A673 (cell line): ENCODE data around the gene ARID3B. TPM values are rescaled to one million over a fixed set of nuclear protein-coding genes. Genes with fewer than 3 reads are reported as not detected.

Experiments
- BruUV-seq: library from RNA; stranded (reverse); fragments of 400-500 nt; replicated peaks from 2 replicates; lab custom pipeline; 2021; lab: Mats Ljungman, UMichigan
- CTCF ChIA-PET: fragments of 300-600 bp; sonication (Branson Sonifier 250); formaldehyde crosslinking; loops from one replicate; lab custom pipeline; 2022; ENCODE audit warnings: antibody characterized with exemption; lab: Charles Lee
- POLR2A ChIA-PET: fragments of 300-600 bp; sonication (Branson Sonifier 250); formaldehyde crosslinking; loops from one replicate; lab custom pipeline; 2022; ENCODE audit warnings: antibody characterized with exemption; ENCODE audit not compliant: low non-redundant PET; lab: Charles Lee
- DNase-seq: peaks from one replicate; pipeline ENCODE4 v3.0.0-alpha.2; 2015; ENCODE audit warnings: low spot score
- H3K27ac ChIP-seq: fragments of 200-600 bp; sonication (generic); 2 replicates; pipeline ENCODE4 v1.5.1; 2016; ENCODE audit warnings: mixed run types, low read depth, mild to moderate bottlenecking, mixed read lengths, antibody characterized with exemption, low read length; ENCODE audit not compliant: poor library complexity, severe bottlenecking
- H3K27me3 ChIP-seq: fragments of 200-600 bp; sonication (generic); replicated peaks from 2 replicates; pipeline ENCODE4 v1.6.1; 2017; ENCODE audit warnings: mixed run types, low read depth, mild to moderate bottlenecking, mixed read lengths, antibody characterized with exemption, low read length; ENCODE audit not compliant: insufficient read depth, poor library complexity
- H3K36me3 ChIP-seq: fragments of 200-600 bp; sonication (generic); 2 replicates; pipeline ENCODE4 v1.6.1; 2016; ENCODE audit warnings: mixed run types, mild to moderate bottlenecking, mixed read lengths, antibody characterized with exemption, low read length; ENCODE audit not compliant: insufficient read depth, poor library complexity, severe bottlenecking
- H3K4me1 ChIP-seq: fragments of 200-600 bp; sonication (generic); 2 replicates; pipeline ENCODE4 v1.6.1; 2017; ENCODE audit warnings: mixed run types, mild to moderate bottlenecking, mixed read lengths, antibody characterized with exemption, low read length; ENCODE audit not compliant: insufficient read depth, poor library complexity, severe bottlenecking
- H3K4me3 ChIP-seq: fragments of 200-600 bp; sonication (generic); 2 replicates; pipeline ENCODE4 v1.5.1; 2016; ENCODE audit warnings: low read depth, mixed run types, mild to moderate bottlenecking, mixed read lengths, low read length; ENCODE audit not compliant: poor library complexity, severe bottlenecking
- H3K9me3 ChIP-seq: fragments of 200-600 bp; sonication (generic); 2 replicates; pipeline ENCODE4 v1.6.1; 2016; ENCODE audit warnings: mixed run types, low read depth, mild to moderate bottlenecking, mixed read lengths, antibody characterized with exemption, low read length; ENCODE audit not compliant: poor library complexity, severe bottlenecking
- EZH2 ChIP-seq: fragments of 200-600 bp; sonication (generic); IDR thresholded peaks from 2 replicates; pipeline ENCODE4 v1.6.1; 2017; ENCODE audit warnings: borderline replicate concordance, low read depth, mild to moderate bottlenecking, mixed read lengths, antibody characterized with exemption, low read length; ENCODE audit not compliant: poor library complexity, severe bottlenecking
- intact Hi-C: fragments of 100-400 bp; cut with micrococcal nuclease; formaldehyde crosslinking; loops from one replicate; pipeline ENCODE4 v1.10.0; 2022; ENCODE audit not compliant: unreplicated experiment
- total RNA-seq: library from RNA; stranded (reverse); gene quantifications from 2 replicates; pipeline ENCODE4 v1.2.3, GENCODE V29; 2021
- TF ChIP-seq, protein P1 (sequence below): fragments of 300-800, 200-600 bp; sonication (generic); conservative IDR thresholded peaks from 2 replicates; pipeline ENCODE4 v1.5.1; 2017; ENCODE audit warnings: low read depth, mild to moderate bottlenecking, antibody characterized with exemption, low read length, moderate library complexity, mixed read lengths

The ARID3B gene
- total RNA-seq, 1 experiment from 2014 or later: 18.3 TPM

GRCh38 chr15:74598126-74598842 lies 57.3 kb downstream of the ARID3B start:
- TF ChIP-seq EZH2: no peak
- TF ChIP-seq, protein P1, sequence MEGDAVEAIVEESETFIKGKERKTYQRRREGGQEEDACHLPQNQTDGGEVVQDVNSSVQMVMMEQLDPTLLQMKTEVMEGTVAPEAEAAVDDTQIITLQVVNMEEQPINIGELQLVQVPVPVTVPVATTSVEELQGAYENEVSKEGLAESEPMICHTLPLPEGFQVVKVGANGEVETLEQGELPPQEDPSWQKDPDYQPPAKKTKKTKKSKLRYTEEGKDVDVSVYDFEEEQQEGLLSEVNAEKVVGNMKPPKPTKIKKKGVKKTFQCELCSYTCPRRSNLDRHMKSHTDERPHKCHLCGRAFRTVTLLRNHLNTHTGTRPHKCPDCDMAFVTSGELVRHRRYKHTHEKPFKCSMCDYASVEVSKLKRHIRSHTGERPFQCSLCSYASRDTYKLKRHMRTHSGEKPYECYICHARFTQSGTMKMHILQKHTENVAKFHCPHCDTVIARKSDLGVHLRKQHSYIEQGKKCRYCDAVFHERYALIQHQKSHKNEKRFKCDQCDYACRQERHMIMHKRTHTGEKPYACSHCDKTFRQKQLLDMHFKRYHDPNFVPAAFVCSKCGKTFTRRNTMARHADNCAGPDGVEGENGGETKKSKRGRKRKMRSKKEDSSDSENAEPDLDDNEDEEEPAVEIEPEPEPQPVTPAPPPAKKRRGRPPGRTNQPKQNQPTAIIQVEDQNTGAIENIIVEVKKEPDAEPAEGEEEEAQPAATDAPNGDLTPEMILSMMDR: no peak
- peak overlapping the region; percentile 47 for H3K4me3 ChIP-seq
- intact Hi-C loops: no loop called here
- peak overlapping the region; percentile 62 for H3K27ac ChIP-seq
- CTCF ChIA-PET: no interaction called here
- no peaks in the 10 kb centered on the region for H3K36me3 ChIP-seq
- no peaks in the 10 kb centered on the region for H3K27me3 ChIP-seq
- DNase-seq: peak; percentile 74
- POLR2A ChIA-PET: no interaction called here
- no TSS peak for BruUV-seq
- no peaks in the 10 kb centered on the region for H3K9me3 ChIP-seq
- H3K4me1 ChIP-seq: peaks cover 4% of the 10 kb centered on the region

GRCh38 chr15:74599156-74599555 lies 58.1 kb downstream of the ARID3B start:
- Histone ChIP-seq H3K9me3 (no peaks in the 10 kb centered on the region), H3K27ac (peak overlapping the region; percentile 62), H3K36me3 (no peaks in the 10 kb centered on the region), H3K27me3 (no peaks in the 10 kb centered on the region), H3K4me3 (peak overlapping the region; percentile 47), H3K4me1 (peaks cover 4% of the 10 kb centered on the region)
- DNase-seq: no peak
- intact Hi-C loops: no loop called here
- ChIA-PET POLR2A (no interaction called here), CTCF (no interaction called here)
- BruUV-seq: no TSS peak
- TF ChIP-seq, protein P1: no peak
- TF ChIP-seq EZH2: no peak

- ChIA-PET POLR2A (no interaction called here), CTCF (no interaction called here)
- no TSS peak for BruUV-seq
Observed at GRCh38 chr15:74603026-74603788, 62.2 kb downstream of the ARID3B start.

More at GRCh38 chr15:74603026-74603788, 62.2 kb downstream of the ARID3B start:
- intact Hi-C loops: no loop called here
- no peak for DNase-seq
- Histone ChIP-seq H3K9me3 (no peaks in the 10 kb centered on the region), H3K4me3 (no peak overlapping the region), H3K4me1 (no peaks in the 10 kb centered on the region), H3K36me3 (no peaks in the 10 kb centered on the region), H3K27ac (no peak overlapping the region), H3K27me3 (no peaks in the 10 kb centered on the region)
- no peak for TF ChIP-seq EZH2
